Mucosa of descending colon (tissue), 3 donors: Measurements from ENCODE around the gene RNU5D-1. TPM values are rescaled to one million over a fixed set of nuclear protein-coding genes. Genes with fewer than 3 reads are reported as not detected.

Experiments
- ATAC-seq: fragments of 200-7000 bp; cut with Tn5 transposase; one replicate; pipeline ENCODE4 v1.9.1; 2020; ENCODE audit warnings: mild to moderate bottlenecking, moderate library complexity
- DNase-seq, 3 donors: peaks; one replicate each; pipeline ENCODE4 v3.0.0-alpha.2; 2020
- H3K36me3 ChIP-seq: fragments of 200-600 bp; one replicate; pipeline ENCODE4 v1.8.0; 2021; ENCODE audit warnings: low read depth, mild to moderate bottlenecking
- H3K4me1 ChIP-seq: fragments of 200-600 bp; one replicate; pipeline ENCODE4 v1.8.0; 2021; ENCODE audit warnings: low read depth, mild to moderate bottlenecking
- H3K4me3 ChIP-seq: fragments of 200-600 bp; one replicate; pipeline ENCODE4 v1.8.0; 2021; ENCODE audit warnings: mild to moderate bottlenecking
- H3K9me3 ChIP-seq: fragments of 200-600 bp; one replicate; pipeline ENCODE4 v1.8.0; 2021; ENCODE audit warnings: mild to moderate bottlenecking
- CTCF ChIP-seq: fragments of 200-600 bp; IDR thresholded peaks from one replicate; pipeline ENCODE4 v1.8.0; 2022; ENCODE audit warnings: antibody characterized with exemption, mild to moderate bottlenecking
- intact Hi-C, 2 donors: fragments of 100-400 bp; cut with DNase I in 1 of 2; cut with micrococcal nuclease in 1 of 2; formaldehyde crosslinking; loops; one replicate each; pipeline versions ENCODE4 v1.11.0 to v1.11.1; 2022; cut with DNase I, micrococcal nuclease
- total RNA-seq, 3 donors: library from RNA; stranded (reverse); fragmentation: NEBNext Ultra II Directional in 2 of 3; extraction: Animal tissue kit (Norgen Biotek cat#: 25700) in 2 of 3; gene quantifications; one replicate each; pipeline versions ENCODE4 v1.2.1 to v1.2.4, GENCODE V29; 2021 to 2023
- donor health status: DM: no; HTN: no; CAD: no; lungs with moderate emphysema.
- donor health status: DM: no; HTN: no; CAD: no.
- donor health status: DM: no; HTN: yes; CAD: no.

Gene RNU5D-1
- total RNA-seq, 3 donors from 2014 or later: 15.9 TPM; not detected in 2

GRCh38 chr1:44718091-44718490 is 12.9 kb downstream of the RNU5D-1 start:
- Histone ChIP-seq H3K9me3 (no peaks in the 10 kb centered on the region), H3K36me3 (no peaks in the 10 kb centered on the region), H3K4me3 (no peak overlapping the region), H3K4me1 (no peaks in the 10 kb centered on the region)
- DNase-seq: no peak
- intact Hi-C loops: no loop called here
- no peak for TF ChIP-seq CTCF
- no peak for ATAC-seq

- intact Hi-C loops: no loop called here
- DNase-seq (no peak), ATAC-seq (no peak)
- no peaks in the 10 kb centered on the region for H3K4me1 ChIP-seq
- H3K4me3 ChIP-seq: no peak overlapping the region
- H3K9me3 ChIP-seq: no peaks in the 10 kb centered on the region
- H3K36me3 ChIP-seq: no peaks in the 10 kb centered on the region
- no peak for TF ChIP-seq CTCF
Measured at GRCh38 chr1:44717653-44718052, 13.3 kb downstream of the RNU5D-1 start.

GRCh38 chr1:44717156-44717555 is 13.8 kb downstream of the RNU5D-1 start:
- no peak for DNase-seq
- intact Hi-C loops: no loop called here
- no peak for TF ChIP-seq CTCF

GRCh38 chr1:44714944-44715571 is 15.9 kb downstream of the RNU5D-1 start:
- Histone ChIP-seq H3K4me1 (no peaks in the 10 kb centered on the region), H3K9me3 (no peaks in the 10 kb centered on the region), H3K4me3 (no peak overlapping the region), H3K36me3 (no peaks in the 10 kb centered on the region)
- intact Hi-C loops: no loop called here
- peak; percentile 94 for ATAC-seq
- peak; percentile 83 for TF ChIP-seq CTCF
- DNase-seq: peak in 2 of 3 donors; percentile 64 to 81

More at GRCh38 chr1:44717156-44717555, 13.8 kb downstream of the RNU5D-1 start:
- no peak for ATAC-seq
- H3K36me3 ChIP-seq: no peaks in the 10 kb centered on the region
- no peaks in the 10 kb centered on the region for H3K9me3 ChIP-seq
- H3K4me3 ChIP-seq: no peak overlapping the region
- H3K4me1 ChIP-seq: no peaks in the 10 kb centered on the region

- TF ChIP-seq CTCF: no peak
- intact Hi-C loops: no loop called here
- no peak for ATAC-seq
- H3K36me3 ChIP-seq: no peaks in the 10 kb centered on the region
- no peak for DNase-seq
- no peaks in the 10 kb centered on the region for H3K9me3 ChIP-seq
- H3K4me3 ChIP-seq: no peak overlapping the region
- no peaks in the 10 kb centered on the region for H3K4me1 ChIP-seq
Measured at GRCh38 chr1:44714532-44714931, 16.4 kb downstream of the RNU5D-1 start.
